HG03575 (cell line): ENCODE results near the gene TP53BP2.
"Not testable (repeated sequence)": the region's sequence is repeated elsewhere in the genome, so short reads cannot be mapped to it uniquely, and the experiment has no call there.

Source experiments
- ATAC-seq: cut with Tn5 transposase; IDR thresholded peaks from one replicate; pipeline ENCODE4 v1.9.1; 2021; ENCODE audit not compliant: unreplicated experiment, insufficient number of reproducible peaks, low FRiP score; ENCODE audit errors: extremely low read depth

Gene TP53BP2

GRCh38 chr1:223834660-223835263 is 11.0 kb downstream of the TP53BP2 start:
- ATAC-seq = no peak

GRCh38 chr1:223833948-223834347 is 11.8 kb downstream of the TP53BP2 start:
- no peak for ATAC-seq

GRCh38 chr1:223832637-223832943 is 13.2 kb downstream of the TP53BP2 start:
- ATAC-seq = no peak

GRCh38 chr1:223831755-223832636 is 13.8 kb downstream of the TP53BP2 start:
- no peak for ATAC-seq

GRCh38 chr1:223829678-223830077 is 16.1 kb downstream of the TP53BP2 start:
- ATAC-seq = no peak

GRCh38 chr1:223828162-223828848 is 17.4 kb downstream of the TP53BP2 start:
- ATAC-seq = no peak

GRCh38 chr1:223827193-223827663 is 18.5 kb downstream of the TP53BP2 start:
- ATAC-seq = no peak

GRCh38 chr1:223825767-223826748 is 19.7 kb downstream of the TP53BP2 start:
- no peak for ATAC-seq

- no peak for ATAC-seq
Measured at GRCh38 chr1:223824712-223825111, 21.0 kb downstream of the TP53BP2 start.

- no peak for ATAC-seq
Measured at GRCh38 chr1:223824287-223824686, 21.5 kb downstream of the TP53BP2 start.

- no peak for ATAC-seq
Measured at GRCh38 chr1:223820971-223821370, 24.8 kb downstream of the TP53BP2 start.

- no peak for ATAC-seq
Measured at GRCh38 chr1:223820515-223820858, 25.3 kb downstream of the TP53BP2 start.

- no peak for ATAC-seq
Measured at GRCh38 chr1:223819730-223820514, 25.8 kb downstream of the TP53BP2 start.

GRCh38 chr1:223817265-223817664 is 28.5 kb downstream of the TP53BP2 start:
- ATAC-seq = not testable (repeated sequence)

GRCh38 chr1:223815865-223816264 is 29.9 kb downstream of the TP53BP2 start:
- ATAC-seq = no peak

GRCh38 chr1:223815020-223815853 is 30.5 kb downstream of the TP53BP2 start:
- ATAC-seq = no peak

- no peak for ATAC-seq
Measured at GRCh38 chr1:223813645-223814044, 32.1 kb downstream of the TP53BP2 start.
